HepG2 (cell line): Measurements from ENCODE around the gene TRPC6. TPM values are rescaled to one million over a fixed set of nuclear protein-coding genes. Genes with fewer than 3 reads are reported as not detected.

Experiments used
- ATAC-seq: fragments of 200-7000 bp; cut with Tn5 transposase; 3 replicates; pipeline ENCODE4 v1.9.1; 2020; ENCODE audit warnings: mild to moderate bottlenecking, moderate library complexity
- BruUV-seq: library from RNA; stranded (reverse); fragments of 400-500 nt; replicated peaks from 2 replicates; lab custom pipeline; 2021; lab: Mats Ljungman, UMichigan
- CTCF ChIA-PET: fragments of 300-600 bp; formaldehyde crosslinking; extraction: SDS; loops from one replicate; lab custom pipeline; 2021; ENCODE audit warnings: low total read pairs, inconsistent platforms, low intra/inter-chr PET ratio; lab: Yijun Ruan, JAX
- POLR2A ChIA-PET: fragments of 350-600 bp; sonication (Branson Sonifier 250); formaldehyde crosslinking; loops from one replicate; lab custom pipeline; 2020; ENCODE audit warnings: antibody characterized with exemption, inconsistent platforms; lab: Yijun Ruan, JAX
- DNase-seq: peaks from one replicate; pipeline ENCODE4 v3.0.0-alpha.2; 2015; ENCODE audit warnings: low spot score
- FAIRE-seq: peaks from 3 replicates; lab custom pipeline; 2011; peaks lifted over from hg19 to GRCh38; lab: Jason Lieb, UNC
- H2AFZ ChIP-seq: one replicate; pipeline ENCODE4 v1.6.1; 2011; ENCODE audit warnings: low read length, inconsistent platforms
- H3K27ac ChIP-seq: fragments of 300-600 bp; 3 replicates; pipeline ENCODE4 v1.8.0; 2011; ENCODE audit warnings: mixed run types, mild to moderate bottlenecking, mixed read lengths, low read length, inconsistent platforms; ENCODE audit not compliant: insufficient read depth; ENCODE audit errors: extremely low read length
- H3K27me3 ChIP-seq, 2 experiments: fragments of 200-600 bp in 1 of 2; 2 replicates in 1 of 2; 3 replicates in 1 of 2; pipeline versions ENCODE4 v1.6.0 to v1.8.0; 2011; ENCODE audit warnings: low read length in 2 of 2, mild to moderate bottlenecking in 2 of 2, moderate library complexity in 2 of 2, inconsistent platforms in 1 of 2; ENCODE audit not compliant: insufficient read depth in 2 of 2, control insufficient read depth in 1 of 2
- H3K36me3 ChIP-seq, 2 experiments: fragments of 200-600 bp in 1 of 2; replicated peaks in 1 of 2; 2 replicates in 1 of 2; 3 replicates in 1 of 2; pipeline versions ENCODE4 v1.5.1 to v1.8.0; 2011; ENCODE audit warnings: low read length in 2 of 2, inconsistent platforms in 1 of 2; ENCODE audit not compliant: insufficient read depth in 2 of 2, control insufficient read depth in 1 of 2
- H3K4me1 ChIP-seq: 2 replicates; pipeline ENCODE4 v1.5.1; 2012; ENCODE audit warnings: low read length, inconsistent platforms; ENCODE audit not compliant: insufficient read depth
- H3K4me2 ChIP-seq: 2 replicates; pipeline ENCODE4 v1.6.0; 2011; ENCODE audit warnings: low read depth, low read length, inconsistent platforms
- H3K4me3 ChIP-seq, 3 experiments: fragments of 200-600 bp in 1 of 3; sonication (generic), shearing (Covaris generic) in 1 of 3; replicated peaks in 1 of 3; 2 replicates each; pipeline ENCODE4 v1.5.1; 2011 to 2016; ENCODE audit warnings: low read length in 3 of 3, inconsistent platforms in 2 of 3, low read depth in 2 of 3, mild to moderate bottlenecking in 2 of 3, control low read depth in 1 of 3, mixed read lengths in 1 of 3; ENCODE audit not compliant: insufficient read depth in 1 of 3
- H3K79me2 ChIP-seq: one replicate; pipeline ENCODE4 v1.6.1; 2011; ENCODE audit warnings: low read length, inconsistent platforms; ENCODE audit not compliant: insufficient read depth
- H3K9ac ChIP-seq: 2 replicates; pipeline ENCODE4 v1.6.0; 2011; ENCODE audit warnings: mild to moderate bottlenecking, low read depth, low read length, inconsistent platforms; ENCODE audit not compliant: insufficient read depth
- H3K9me3 ChIP-seq: 2 replicates; pipeline ENCODE4 v1.5.1; 2012; ENCODE audit warnings: mild to moderate bottlenecking, low read length
- H4K20me1 ChIP-seq: 2 replicates; pipeline ENCODE4 v1.6.0; 2011; ENCODE audit warnings: inconsistent platforms, mild to moderate bottlenecking, low read length, moderate library complexity; ENCODE audit not compliant: insufficient read depth
- BHLHE40 ChIP-seq: IDR thresholded peaks from 2 replicates; pipeline ENCODE4 v1.6.1; 2011; ENCODE audit warnings: low read length, improper control_type of control experiment
- CCAR2 ChIP-seq: fragments of 200-400 bp; formaldehyde crosslinking; optimal IDR thresholded peaks from 2 replicates; pipeline ENCODE3; 2018; ENCODE audit warnings: low read depth, mild to moderate bottlenecking, low read length, moderate library complexity
- DRAP1 ChIP-seq: IDR thresholded peaks from 2 replicates; pipeline ENCODE4 v1.6.1; 2016; ENCODE audit warnings: missing genetic modification reagents, missing compliant biosample characterization
- FOXA3 ChIP-seq: IDR thresholded peaks from 2 replicates; pipeline ENCODE4 v1.6.1; 2016; ENCODE audit warnings: missing genetic modification reagents, missing compliant biosample characterization
- KDM4B ChIP-seq: sonication (generic); formaldehyde crosslinking; IDR thresholded peaks from 2 replicates; pipeline ENCODE4 v1.4.0; 2020; ENCODE audit warnings: missing genetic modification reagents
- NFKBIZ ChIP-seq: IDR thresholded peaks from 2 replicates; pipeline ENCODE4 v1.6.1; 2018; ENCODE audit warnings: missing genetic modification reagents, missing compliant biosample characterization
- PHF20 ChIP-seq: sonication (generic); formaldehyde crosslinking; IDR thresholded peaks from 2 replicates; pipeline ENCODE4 v1.5.0; 2020; ENCODE audit warnings: mild to moderate bottlenecking, missing genetic modification reagents
- ZBTB33 ChIP-seq: sonication (generic); formaldehyde crosslinking; IDR thresholded peaks from 2 replicates; pipeline ENCODE4 v1.4.0; 2020; ENCODE audit warnings: missing genetic modification reagents
- ZHX1 ChIP-seq: sonication (generic); formaldehyde crosslinking; IDR thresholded peaks from 2 replicates; pipeline ENCODE4 v1.8.1; 2022; ENCODE audit warnings: low read depth, mild to moderate bottlenecking, missing genetic modification reagents
- ZNF274 ChIP-seq: sonication (generic); formaldehyde crosslinking; IDR thresholded peaks from 2 replicates; pipeline ENCODE4 v1.5.1; 2020; ENCODE audit warnings: mild to moderate bottlenecking, missing genetic modification reagents
- WGBS: methylation state at CpG from one replicate; pipeline ENCODE4 v1.1.6; 2017; ENCODE audit warnings: low lambda C conversion rate; 5-methylcytosine and 5-hydroxymethylcytosine counted together
- in situ Hi-C: cut with HindIII; loops from 2 replicates; pipeline ENCODE4 v1.10.0; 2017; ENCODE audit warnings: low pct_unique_long_range_greater_than_20kb; ENCODE audit not compliant: extremely low pct_ligation_motif_present
- intact Hi-C: fragments of 100-400 bp; cut with micrococcal nuclease; formaldehyde crosslinking; loops from one replicate; pipeline ENCODE4 v1.10.0; 2022; ENCODE audit not compliant: unreplicated experiment
- polyA plus RNA-seq, 8 experiments: library from polyadenylated mRNA; depleted of rRNA in 3 of 8; stranded (reverse) in 7 of 8; unstranded in 1 of 8; fragments of >200 nt; fragmentation: Illumina TruSeq in 4 of 8; extraction: Trizol in 4 of 8; gene quantifications; 2 replicates each; pipeline versions ENCODE4 v1.2.1 to v1.2.3, GENCODE V29; 2011 to 2016; ENCODE audit warnings: low read depth in 4 of 8, missing spikeins in 1 of 8, mixed read lengths in 1 of 8; ENCODE audit not compliant: insufficient read depth in 1 of 8
- total RNA-seq, 5 experiments: library from RNA; depleted of rRNA; stranded (reverse); fragments of >200 nt; fragmentation: Illumina TruSeq; extraction: Trizol; gene quantifications; 2 replicates each; pipeline ENCODE4 v1.2.3, GENCODE V29; 2016; ENCODE audit warnings: low read depth in 1 of 5
- TF ChIP-seq, protein P1 (sequence below): sonication (generic); formaldehyde crosslinking; IDR thresholded peaks from 2 replicates; pipeline ENCODE4 v1.4.0; 2020; ENCODE audit warnings: missing genetic modification reagents
- TF ChIP-seq, protein P2 (sequence below): sonication (generic); formaldehyde crosslinking; IDR thresholded peaks from 2 replicates; pipeline ENCODE4 v1.4.0; 2020; ENCODE audit warnings: mild to moderate bottlenecking, missing genetic modification reagents

Gene TRPC6
- total and polyA plus RNA-seq, 2 of the 13 experiments (the other 11 are each of a cell fraction or from before 2014, with no cell fraction given), result not detected

DNA sequence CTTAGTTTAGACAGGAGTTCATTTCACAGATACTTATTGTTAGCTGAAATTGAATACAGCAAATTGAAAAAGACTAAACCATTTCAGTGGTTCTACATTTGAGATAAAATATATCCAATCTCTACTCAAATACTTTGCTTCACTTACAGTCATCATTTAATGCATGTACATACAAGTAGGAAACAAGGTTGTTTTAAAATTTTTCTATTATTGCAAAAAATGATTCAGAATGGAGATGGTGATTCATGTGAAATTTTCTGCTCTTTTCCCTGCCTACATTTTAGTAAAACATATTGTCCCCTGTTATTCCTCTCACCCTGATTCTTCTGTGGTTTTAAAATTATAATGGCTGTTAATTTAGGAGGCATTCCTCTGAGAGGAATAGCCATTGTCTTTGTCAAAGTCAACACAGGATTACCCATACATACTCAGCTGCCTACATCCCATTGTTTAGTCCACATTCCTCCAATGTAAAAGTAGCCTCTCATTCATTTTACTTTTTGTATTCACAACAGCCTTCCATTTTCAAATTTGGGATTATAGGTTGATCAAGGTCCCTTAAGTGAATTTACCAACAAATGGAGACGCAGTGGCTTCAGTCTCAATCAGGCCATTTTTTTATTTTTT, 60.1 kb downstream of the TRPC6 start:
- in situ Hi-C loops (no loop called here), intact Hi-C loops (no loop called here)
- H3K36me3 ChIP-seq, result no peaks in the 10 kb centered on the region
- no peaks in the 10 kb centered on the region for H3K9me3 ChIP-seq
- H3K27ac ChIP-seq, result no peak overlapping the region
- no peak for ATAC-seq
- no peaks in the 10 kb centered on the region for H3K27me3 ChIP-seq
- no peaks in the 10 kb centered on the region for H4K20me1 ChIP-seq
- DNase-seq, result no peak
- POLR2A ChIA-PET, result no interaction called here
- no peak overlapping the region for H2AFZ ChIP-seq
- H3K4me3 ChIP-seq, result no peak overlapping the region
- no peaks in the 10 kb centered on the region for H3K79me2 ChIP-seq
- no peak overlapping the region for H3K9ac ChIP-seq
- CTCF ChIA-PET, result no interaction called here
- no peak overlapping the region for H3K4me2 ChIP-seq
- H3K4me1 ChIP-seq, result no peaks in the 10 kb centered on the region
- no peak for FAIRE-seq
- BruUV-seq, result no TSS peak
- 3% methylated on average over 1 of the region's 1 CpG for WGBS
- TF ChIP-seq FOXA3 (no peak), PHF20 (no peak), DRAP1 (CRISPR knock-in tag) (no peak), BHLHE40 (no peak), NFKBIZ (no peak), CCAR2 (no peak), ZNF274 (no peak), KDM4B (CRISPR knock-in tag) (no peak), ZHX1 (CRISPR knock-in tag) (no peak), ZBTB33 (no peak)
- TF ChIP-seq, protein P1, sequence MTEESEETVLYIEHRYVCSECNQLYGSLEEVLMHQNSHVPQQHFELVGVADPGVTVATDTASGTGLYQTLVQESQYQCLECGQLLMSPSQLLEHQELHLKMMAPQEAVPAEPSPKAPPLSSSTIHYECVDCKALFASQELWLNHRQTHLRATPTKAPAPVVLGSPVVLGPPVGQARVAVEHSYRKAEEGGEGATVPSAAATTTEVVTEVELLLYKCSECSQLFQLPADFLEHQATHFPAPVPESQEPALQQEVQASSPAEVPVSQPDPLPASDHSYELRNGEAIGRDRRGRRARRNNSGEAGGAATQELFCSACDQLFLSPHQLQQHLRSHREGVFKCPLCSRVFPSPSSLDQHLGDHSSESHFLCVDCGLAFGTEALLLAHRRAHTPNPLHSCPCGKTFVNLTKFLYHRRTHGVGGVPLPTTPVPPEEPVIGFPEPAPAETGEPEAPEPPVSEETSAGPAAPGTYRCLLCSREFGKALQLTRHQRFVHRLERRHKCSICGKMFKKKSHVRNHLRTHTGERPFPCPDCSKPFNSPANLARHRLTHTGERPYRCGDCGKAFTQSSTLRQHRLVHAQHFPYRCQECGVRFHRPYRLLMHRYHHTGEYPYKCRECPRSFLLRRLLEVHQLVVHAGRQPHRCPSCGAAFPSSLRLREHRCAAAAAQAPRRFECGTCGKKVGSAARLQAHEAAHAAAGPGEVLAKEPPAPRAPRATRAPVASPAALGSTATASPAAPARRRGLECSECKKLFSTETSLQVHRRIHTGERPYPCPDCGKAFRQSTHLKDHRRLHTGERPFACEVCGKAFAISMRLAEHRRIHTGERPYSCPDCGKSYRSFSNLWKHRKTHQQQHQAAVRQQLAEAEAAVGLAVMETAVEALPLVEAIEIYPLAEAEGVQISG (CRISPR knock-in tag), result no peak
- TF ChIP-seq, protein P2, sequence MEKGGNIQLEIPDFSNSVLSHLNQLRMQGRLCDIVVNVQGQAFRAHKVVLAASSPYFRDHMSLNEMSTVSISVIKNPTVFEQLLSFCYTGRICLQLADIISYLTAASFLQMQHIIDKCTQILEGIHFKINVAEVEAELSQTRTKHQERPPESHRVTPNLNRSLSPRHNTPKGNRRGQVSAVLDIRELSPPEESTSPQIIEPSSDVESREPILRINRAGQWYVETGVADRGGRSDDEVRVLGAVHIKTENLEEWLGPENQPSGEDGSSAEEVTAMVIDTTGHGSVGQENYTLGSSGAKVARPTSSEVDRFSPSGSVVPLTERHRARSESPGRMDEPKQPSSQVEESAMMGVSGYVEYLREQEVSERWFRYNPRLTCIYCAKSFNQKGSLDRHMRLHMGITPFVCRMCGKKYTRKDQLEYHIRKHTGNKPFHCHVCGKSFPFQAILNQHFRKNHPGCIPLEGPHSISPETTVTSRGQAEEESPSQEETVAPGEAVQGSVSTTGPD (CRISPR knock-in tag), result no peak
